ENCODE measurements around the gene EBP.

- TF ChIP-seq CTCF (IDR thresholded peaks at IDR 0.05; ENCODE audit: insufficient read depth, low read depth, low read length): no peak
- TF ChIP-seq EZH2 (IDR thresholded peaks at IDR 0.05; ENCODE audit: insufficient read depth, low read length): no peak
These were observed 12.4 kb upstream of the EBP start for GRCh38 chrX:48509245-48509590.
